MV-4-11 (cell line): Measurements from ENCODE around the gene FOXN3.
A peak's percentile ranks its signal among the peaks of the same experiment; 100 is the strongest.
"Not testable (repeated sequence)": the region's sequence is repeated elsewhere in the genome, so short reads cannot be mapped to it uniquely, and the experiment has no call there.

Source experiments
- DNase-seq: peaks from one replicate; lab custom pipeline; 2025; lab: John Stamatoyannopoulos, UW

The FOXN3 gene

DNA sequence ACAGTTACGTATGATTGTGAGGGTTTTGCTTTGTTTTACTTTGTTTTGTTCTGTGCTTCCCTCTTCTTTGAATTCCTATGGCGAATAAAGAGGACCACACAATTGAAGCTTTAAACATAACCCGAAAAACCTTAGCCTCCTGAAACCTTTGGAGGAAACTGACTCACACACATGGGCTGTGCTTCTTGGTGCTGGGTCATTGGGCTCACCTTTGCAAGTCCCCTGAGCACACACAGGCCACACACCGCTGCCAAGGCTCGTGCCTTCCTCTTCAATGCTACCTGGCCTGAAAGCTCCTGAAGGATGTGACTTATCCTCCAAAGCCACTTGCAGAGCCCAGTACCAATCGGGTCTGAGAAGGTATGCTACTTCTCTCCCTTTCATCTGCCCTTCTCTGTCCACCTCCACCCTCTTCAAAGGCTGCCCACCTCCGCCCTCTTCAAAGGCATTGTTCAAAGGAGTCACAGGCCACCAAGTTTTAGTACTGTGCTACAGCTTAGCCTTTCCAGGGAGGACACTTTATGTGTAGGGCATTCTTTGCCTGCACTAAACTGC lies 114.6 kb downstream of the FOXN3 start:
- DNase-seq = no peak

GRCh38 chr14:89299587-89299986 lies 117.4 kb downstream of the FOXN3 start:
- DNase-seq = no peak

- DNase-seq = no peak
Observed at GRCh38 chr14:89298056-89298834, 118.8 kb downstream of the FOXN3 start.

GRCh38 chr14:89296281-89296745 lies 120.7 kb downstream of the FOXN3 start:
- no peak for DNase-seq

GRCh38 chr14:89294872-89295271 lies 122.2 kb downstream of the FOXN3 start:
- no peak for DNase-seq

DNA sequence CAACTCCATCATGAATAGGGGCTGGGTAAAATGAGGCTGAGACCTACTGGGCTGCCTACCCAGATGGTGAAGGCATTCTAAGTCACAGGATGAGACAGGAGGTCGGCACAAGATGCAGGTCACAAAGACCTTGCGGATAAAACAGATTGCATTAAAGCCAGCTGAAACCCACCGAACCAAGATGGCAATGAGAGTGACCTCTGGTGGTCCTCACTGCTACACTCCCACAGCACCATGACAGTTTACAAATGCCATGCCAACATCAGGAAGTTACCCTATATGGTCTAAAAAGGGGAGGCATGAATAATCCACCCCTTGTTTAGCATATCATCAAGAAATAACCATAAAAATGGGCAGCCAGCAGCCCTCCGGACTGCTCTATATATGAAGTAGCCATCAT lies 122.6 kb downstream of the FOXN3 start:
- not testable (repeated sequence) for DNase-seq

GRCh38 chr14:89294060-89294459 lies 123.0 kb downstream of the FOXN3 start:
- no peak for DNase-seq

DNA sequence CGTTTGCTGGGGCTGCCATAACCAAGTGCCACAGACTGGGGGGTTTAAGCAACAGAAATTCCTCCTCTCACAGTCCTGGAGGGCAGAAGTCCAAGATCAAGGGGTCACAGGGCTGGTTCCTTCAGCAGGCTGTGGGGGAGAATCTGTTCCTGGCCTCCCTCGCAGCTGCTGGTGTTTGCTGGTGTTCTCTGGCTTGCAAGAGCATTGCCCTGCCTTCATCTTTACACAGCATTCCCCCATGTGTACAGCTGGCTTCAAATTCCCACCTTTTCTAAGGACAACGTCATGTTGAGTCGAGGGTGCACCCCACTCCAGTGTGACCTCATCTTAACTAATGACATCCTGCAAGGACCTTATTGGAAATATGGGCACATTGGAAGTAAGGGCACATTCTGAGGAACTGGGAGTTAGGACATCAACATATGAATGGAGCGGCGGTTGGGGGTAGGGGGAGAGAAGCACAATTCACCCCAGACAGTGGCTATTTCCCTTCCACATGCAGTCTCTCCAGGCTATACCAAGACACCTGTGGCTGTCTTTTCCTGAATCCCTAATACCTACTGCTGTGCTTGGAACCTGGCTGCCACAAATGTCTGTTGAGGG lies 123.6 kb downstream of the FOXN3 start:
- no peak for DNase-seq

- no peak for DNase-seq
Observed at GRCh38 chr14:89292579-89293313, 124.3 kb downstream of the FOXN3 start.

DNA sequence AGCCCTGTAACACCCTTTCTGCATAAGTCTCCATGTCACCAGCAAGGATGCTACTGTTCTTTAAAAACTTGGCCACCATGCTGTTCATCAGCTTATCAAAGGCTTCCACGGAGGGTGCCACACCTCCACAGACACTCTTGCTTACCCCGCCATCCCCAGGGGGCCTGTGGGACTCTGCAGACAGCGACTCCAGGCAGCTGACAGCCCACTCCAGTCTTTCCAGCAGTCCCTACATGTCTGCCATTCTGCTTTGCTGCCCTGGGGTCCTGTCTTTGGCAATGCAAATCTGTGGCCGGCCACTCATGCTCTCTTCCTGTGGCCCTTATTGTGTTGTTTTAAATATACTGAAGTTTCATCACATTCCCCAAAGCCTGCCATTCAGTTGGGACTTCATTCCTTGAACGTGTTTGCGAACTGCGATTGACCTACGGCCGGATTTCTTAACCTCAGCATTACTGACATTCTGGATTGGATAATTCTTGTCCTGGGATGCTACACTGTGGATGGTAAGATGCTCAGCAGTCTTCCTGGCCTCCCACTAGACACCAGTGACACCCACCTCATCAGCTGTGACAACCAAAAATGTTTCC lies 125.6 kb downstream of the FOXN3 start:
- DNase-seq = no peak

DNA sequence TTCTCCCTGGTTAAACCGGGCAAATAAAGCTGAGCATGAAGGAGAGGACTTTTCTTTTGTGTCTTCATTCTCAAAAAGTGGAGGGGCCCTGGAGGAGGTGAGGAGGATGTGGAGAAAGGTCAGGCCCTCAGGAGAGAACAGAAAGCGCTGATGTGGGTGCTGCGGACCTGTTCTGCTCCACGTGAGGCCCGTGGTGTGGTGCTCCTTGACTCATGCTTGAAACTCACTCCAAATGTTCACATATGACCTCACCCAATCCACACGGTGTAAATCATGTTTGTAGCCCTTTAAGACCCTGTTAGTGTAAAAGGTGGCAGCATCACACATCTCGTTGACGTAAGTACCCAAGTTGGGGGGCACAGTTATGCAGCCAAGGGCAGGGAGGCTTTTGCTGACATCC lies 126.2 kb downstream of the FOXN3 start:
- DNase-seq = no peak

- DNase-seq = no peak
Observed at GRCh38 chr14:89289477-89289876, 127.6 kb downstream of the FOXN3 start.

GRCh38 chr14:89288114-89288513 lies 128.9 kb downstream of the FOXN3 start:
- no peak for DNase-seq

GRCh38 chr14:89284333-89285058 lies 132.5 kb downstream of the FOXN3 start:
- no peak for DNase-seq

GRCh38 chr14:89283327-89284060 lies 133.5 kb downstream of the FOXN3 start:
- DNase-seq = no peak

DNA sequence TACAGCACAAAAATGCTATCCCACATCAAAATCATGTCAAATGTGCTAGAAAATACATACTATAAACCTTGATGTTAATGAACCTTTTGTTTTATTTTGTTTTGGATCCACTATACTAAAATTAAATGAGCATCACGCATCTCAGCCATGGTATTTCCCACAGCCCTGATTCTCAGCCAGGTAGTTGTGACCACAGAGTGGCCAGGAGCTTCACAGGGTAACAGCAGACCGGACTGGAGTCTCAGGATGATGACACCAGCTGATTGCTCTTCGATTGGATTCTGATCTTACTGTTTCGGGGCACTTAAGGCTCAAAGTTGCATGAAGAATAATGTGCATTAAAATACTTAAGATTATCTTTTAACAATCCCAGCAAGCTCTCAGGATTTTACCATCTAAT lies 134.8 kb downstream of the FOXN3 start:
- DNase-seq = no peak

DNA sequence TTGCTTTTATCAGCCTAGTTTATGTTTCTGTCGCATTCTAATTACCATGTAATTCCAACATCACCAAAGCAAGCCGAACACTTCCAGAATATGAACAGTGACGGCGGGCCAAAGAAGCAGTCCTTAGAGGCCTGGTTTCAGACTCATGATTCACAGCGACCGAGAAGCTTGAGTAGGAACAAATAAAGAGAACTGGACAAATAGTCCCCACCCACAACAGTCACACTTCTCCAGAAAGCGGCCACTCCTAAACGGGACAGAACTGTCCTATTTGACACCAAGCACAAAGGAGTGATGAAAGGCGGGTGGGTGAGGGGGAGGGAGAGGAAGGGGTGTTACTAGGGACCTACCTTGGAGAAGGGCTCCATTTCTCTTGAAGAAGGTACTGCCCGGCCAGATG lies 136.4 kb downstream of the FOXN3 start:
- no peak for DNase-seq

DNA sequence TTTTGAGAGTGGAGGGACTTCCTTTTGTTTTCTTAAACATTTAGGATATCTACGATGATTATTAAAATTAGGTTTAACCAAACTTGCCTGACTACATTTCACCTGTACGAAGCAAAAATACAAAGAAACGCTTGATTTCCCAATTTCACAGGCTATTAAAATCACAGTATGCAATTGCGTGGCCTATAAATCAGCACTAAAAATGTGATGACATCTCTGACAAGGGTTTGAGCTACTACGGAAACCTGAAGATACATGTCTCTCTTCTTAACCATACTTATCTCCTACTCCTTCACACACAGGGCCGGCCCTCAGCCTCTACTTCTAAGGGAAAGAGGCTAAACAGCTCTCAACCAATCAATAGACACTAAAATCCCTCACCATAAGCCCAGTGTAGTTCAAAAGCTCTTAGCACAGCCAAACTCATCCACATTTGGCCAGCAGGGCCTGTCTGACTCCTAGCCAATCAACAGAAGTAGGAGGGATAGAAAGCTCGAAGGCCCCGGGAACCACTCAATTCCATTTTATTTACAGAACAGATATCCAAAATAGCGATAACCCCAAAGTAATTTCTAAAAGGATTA lies 137.3 kb downstream of the FOXN3 start:
- no peak for DNase-seq

- no peak for DNase-seq
Observed at GRCh38 chr14:89277203-89277602, 139.8 kb downstream of the FOXN3 start.

GRCh38 chr14:89276424-89276975 lies 140.5 kb downstream of the FOXN3 start:
- peak; percentile 81 for DNase-seq
